Measurements from ENCODE around the gene PCDHGA1. TPM values are rescaled to one million over a fixed set of nuclear protein-coding genes. Genes with fewer than 3 reads are reported as not detected.

The PCDHGA1 gene
- total and polyA plus RNA-seq, 9 of the 15 experiments (the other 6 are each of a cell fraction or from before 2014, with no cell fraction given): 0.05 to 0.26 (median 0.18) TPM; not detected in 2

GRCh38 chr5:141543053-141543452, 212.7 kb downstream of the PCDHGA1 start:
- H3K27me3 ChIP-seq (ENCODE audit: control insufficient read depth in 2 of 2, insufficient read depth in 2 of 2, low read length in 2 of 2): no peaks in the 10 kb centered on the region
- H3K9ac ChIP-seq (ENCODE audit: insufficient read depth in 1 of 2, low read depth in 2 of 2, low read length in 2 of 2): no peak overlapping the region
- 0 out of 2 replicates have a peak, but pooled peaks cover 3% of the 10 kb centered on the region for H3K9me3 ChIP-seq (replicated peaks; ENCODE audit: control insufficient read depth, insufficient read depth, low read depth, low read length)
- no peak for DNase-seq (ENCODE audit: extremely low read depth in 1 of 4, low spot score in 3 of 4)
- CTCF ChIA-PET (ENCODE audit: low intra/inter-chr PET ratio): no interaction called here
- H3K27ac ChIP-seq (ENCODE audit: extremely low read depth, low read depth, low read length): no peak overlapping the region
- in situ Hi-C loops (cut with MboI): no loop called here
- ATAC-seq: no peak
- H3K9me1 ChIP-seq (ENCODE audit: control insufficient read depth, insufficient read depth, low read length): no peaks in the 10 kb centered on the region
- H2AFZ ChIP-seq (ENCODE audit: low read depth, low read length): no peak overlapping the region
- peaks cover 33% of the 10 kb centered on the region for H3K79me2 ChIP-seq (ENCODE audit: control insufficient read depth, insufficient read depth, low read length)
- 74% methylated on average over 2 of the region's 2 CpGs for WGBS (ENCODE audit: insufficient coverage, low coverage, missing lambda C conversion rate)
- H3K4me3 ChIP-seq: no peak overlapping the region
- no peaks in the 10 kb centered on the region; a peak in 2 of 5 replicates for H3K4me1 ChIP-seq (replicated peaks in 1 of 2; ENCODE audit: control insufficient read depth in 2 of 2, insufficient read depth in 2 of 2, low read length in 2 of 2)
- intact Hi-C loops (cut with micrococcal nuclease): no loop called here
- no peak for FAIRE-seq
- H3K36me3 ChIP-seq (ENCODE audit: control insufficient read depth, insufficient read depth, low read length): peaks cover 74% of the 10 kb centered on the region
- H3K4me2 ChIP-seq (ENCODE audit: insufficient read depth, low read length): no peak overlapping the region
- POLR2A ChIA-PET: interaction anchor here (1.2 kb wide), 1 partner anchor 122 kb away, joined by 3 read pairs; the partner anchor contains the start of gene PCDHGA11
- BruUV-seq (replicated peaks): TSS peak; percentile 9
- no peaks in the 10 kb centered on the region for H4K20me1 ChIP-seq (replicated peaks; ENCODE audit: control insufficient read depth, insufficient read depth, low read length)
- TF ChIP-seq TCF3 (CRISPR knock-in tag; IDR thresholded peaks at IDR 0.05): peak; percentile 55
- no peak for TF ChIP-seq E2F3 (CRISPR knock-in tag; IDR thresholded peaks at IDR 0.05)
- no peak for TF ChIP-seq ARID3B (CRISPR knock-in tag; IDR thresholded peaks at IDR 0.05; ENCODE audit: borderline replicate concordance)
- no peak for TF ChIP-seq ZNF24 (IDR thresholded peaks at IDR 0.05)
- TF ChIP-seq ETV5 (CRISPR knock-in tag; IDR thresholded peaks at IDR 0.05; ENCODE audit: low read depth): no peak
- TF ChIP-seq, protein P1, sequence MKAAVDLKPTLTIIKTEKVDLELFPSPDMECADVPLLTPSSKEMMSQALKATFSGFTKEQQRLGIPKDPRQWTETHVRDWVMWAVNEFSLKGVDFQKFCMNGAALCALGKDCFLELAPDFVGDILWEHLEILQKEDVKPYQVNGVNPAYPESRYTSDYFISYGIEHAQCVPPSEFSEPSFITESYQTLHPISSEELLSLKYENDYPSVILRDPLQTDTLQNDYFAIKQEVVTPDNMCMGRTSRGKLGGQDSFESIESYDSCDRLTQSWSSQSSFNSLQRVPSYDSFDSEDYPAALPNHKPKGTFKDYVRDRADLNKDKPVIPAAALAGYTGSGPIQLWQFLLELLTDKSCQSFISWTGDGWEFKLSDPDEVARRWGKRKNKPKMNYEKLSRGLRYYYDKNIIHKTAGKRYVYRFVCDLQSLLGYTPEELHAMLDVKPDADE (conservative IDR thresholded peaks at IDR 0.05; ENCODE audit: control insufficient read depth, low read depth, low read length): no peak
- no peak for TF ChIP-seq TRIM24 (IDR thresholded peaks at IDR 0.05)
- peak; percentile 24; the same call in 1 of the 2 replicates for TF ChIP-seq ARID1B (IDR thresholded peaks at IDR 0.05)
- no peak for TF ChIP-seq CCAR2 (IDR thresholded peaks at IDR 0.05; ENCODE audit: low read depth, low read length)
- no peak for TF ChIP-seq MLLT1 (IDR thresholded peaks at IDR 0.05)
- TF ChIP-seq HINFP (tag; conservative IDR thresholded peaks at IDR 0.05; ENCODE audit: low read depth): no peak
- TF ChIP-seq MBD2 (IDR thresholded peaks at IDR 0.05; ENCODE audit: borderline replicate concordance, low read depth): no peak
- no peak for TF ChIP-seq NR4A1 (CRISPR knock-in tag; IDR thresholded peaks at IDR 0.05)
- no peak for TF ChIP-seq NR4A1 (tag; IDR thresholded peaks at IDR 0.05)
- TF ChIP-seq ETS2 (tag; IDR thresholded peaks at IDR 0.05; ENCODE audit: borderline replicate concordance, poor library complexity, severe bottlenecking): no peak
- no peak for TF ChIP-seq NR2F6 (CRISPR knock-in tag; IDR thresholded peaks at IDR 0.05)
- TF ChIP-seq CBFA2T3 (IDR thresholded peaks at IDR 0.05): peak; percentile 16; the same call in 1 of the 2 replicates
- TF ChIP-seq ETV6 (IDR thresholded peaks at IDR 0.05; ENCODE audit: borderline replicate concordance in 1 of 2, low read depth in 2 of 2, low read length in 1 of 2): no peak
- TF ChIP-seq ETV6 (CRISPR knock-in tag; IDR thresholded peaks at IDR 0.05; ENCODE audit: borderline replicate concordance): no peak
- no peak for TF ChIP-seq HDGF (IDR thresholded peaks at IDR 0.05)

All from K562 (cell line).